Loucy (cell line): Measurements from ENCODE around the gene STRADB.

ENCODE experiments used
- H2AFZ ChIP-seq: fragments of 200-600 bp; sonication (generic); 2 replicates; pipeline ENCODE4 v1.6.0; 2016; ENCODE audit warnings: antibody characterized with exemption, mild to moderate bottlenecking, low read length, moderate library complexity
- H3F3A ChIP-seq: fragments of 200-600 bp; 2 replicates; pipeline ENCODE4 v1.6.0; 2016; ENCODE audit warnings: antibody characterized with exemption, low read depth, mild to moderate bottlenecking
- H3K27me3 ChIP-seq: fragments of 200-600 bp; sonication (generic); 2 replicates; pipeline ENCODE4 v1.6.1; 2014; ENCODE audit warnings: low read length, mild to moderate bottlenecking; ENCODE audit not compliant: insufficient read depth, poor library complexity, severe bottlenecking
- H3K36me3 ChIP-seq: fragments of 200-600 bp; sonication (generic); 2 replicates; pipeline ENCODE4 v1.6.1; 2016; ENCODE audit warnings: low read length; ENCODE audit not compliant: insufficient read depth
- H3K4me1 ChIP-seq: fragments of 200-600 bp; sonication (generic); 2 replicates; pipeline ENCODE4 v1.5.1; 2014; ENCODE audit warnings: low read length, mild to moderate bottlenecking; ENCODE audit not compliant: insufficient read depth, poor library complexity, severe bottlenecking
- H3K4me2 ChIP-seq: fragments of 200-600 bp; sonication (generic); 2 replicates; pipeline ENCODE4 v1.6.0; 2014; ENCODE audit warnings: antibody characterized with exemption, low read length, low read depth, mild to moderate bottlenecking; ENCODE audit not compliant: poor library complexity, severe bottlenecking
- H3K4me3 ChIP-seq: fragments of 200-600 bp; sonication (generic); 2 replicates; pipeline ENCODE4 v1.5.1; 2014; ENCODE audit warnings: low read length, mild to moderate bottlenecking, mixed read lengths; ENCODE audit not compliant: poor library complexity, severe bottlenecking
- H3K79me2 ChIP-seq: fragments of 200-600 bp; sonication (generic); 2 replicates; pipeline ENCODE4 v1.6.1; 2014; ENCODE audit warnings: low read length; ENCODE audit not compliant: insufficient read depth
- H3K9ac ChIP-seq: fragments of 200-600 bp; sonication (generic); 2 replicates; pipeline ENCODE4 v1.6.0; 2014; ENCODE audit warnings: mild to moderate bottlenecking, low read depth, low read length, moderate library complexity; ENCODE audit not compliant: poor library complexity, severe bottlenecking
- H3K9me2 ChIP-seq: fragments of 200-600 bp; sonication (generic); replicated peaks from 2 replicates; pipeline ENCODE4 v1.6.1; 2016; ENCODE audit warnings: low read depth, low read length, mixed read lengths
- H3K9me3 ChIP-seq: fragments of 200-600 bp; sonication (generic); 2 replicates; pipeline ENCODE4 v1.6.1; 2014; ENCODE audit warnings: mild to moderate bottlenecking, antibody characterized with exemption, low read length, low read depth; ENCODE audit not compliant: insufficient read depth
- H4K20me1 ChIP-seq: fragments of 200-600 bp; sonication (generic); 2 replicates; pipeline ENCODE4 v1.6.0; 2014; ENCODE audit warnings: antibody characterized with exemption, low read length, mild to moderate bottlenecking; ENCODE audit not compliant: insufficient read depth, poor library complexity, severe bottlenecking
- EZH2phosphoT487 ChIP-seq: fragments of 200-600 bp; IDR thresholded peaks from 2 replicates; pipeline ENCODE4 v1.6.1; 2018; ENCODE audit warnings: antibody characterized with exemption, mild to moderate bottlenecking, moderate library complexity, borderline replicate concordance
- TF ChIP-seq, protein P1 (sequence below): fragments of 200-600 bp; sonication (generic); conservative IDR thresholded peaks from 2 replicates; pipeline ENCODE4 v1.5.1; 2014; ENCODE audit warnings: mild to moderate bottlenecking, antibody characterized with exemption, low read length

STRADB gene

DNA sequence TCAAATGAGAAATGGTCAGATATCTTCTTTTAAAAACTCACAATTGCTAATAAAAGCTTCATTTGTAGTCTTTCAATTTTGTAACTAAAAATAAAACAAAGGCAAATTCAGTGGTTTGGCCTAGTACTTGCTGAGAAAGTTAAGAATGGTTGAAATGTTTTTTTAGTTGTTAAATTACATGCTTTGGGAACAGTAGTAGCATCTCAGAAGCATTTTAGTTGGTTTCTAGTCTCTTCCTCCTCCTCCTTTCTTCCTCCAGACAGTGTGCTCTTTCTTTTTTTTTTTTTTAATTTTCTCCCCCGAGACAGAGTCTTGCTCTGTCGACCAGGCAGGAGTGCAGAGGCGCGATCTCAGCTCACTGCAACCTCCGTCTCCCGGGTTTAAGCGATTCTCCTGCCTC, 10.1 kb upstream of the STRADB start:
- peaks cover 14% of the 10 kb centered on the region for H3K4me1 ChIP-seq
- H4K20me1 ChIP-seq = no peaks in the 10 kb centered on the region
- TF ChIP-seq, protein P1, sequence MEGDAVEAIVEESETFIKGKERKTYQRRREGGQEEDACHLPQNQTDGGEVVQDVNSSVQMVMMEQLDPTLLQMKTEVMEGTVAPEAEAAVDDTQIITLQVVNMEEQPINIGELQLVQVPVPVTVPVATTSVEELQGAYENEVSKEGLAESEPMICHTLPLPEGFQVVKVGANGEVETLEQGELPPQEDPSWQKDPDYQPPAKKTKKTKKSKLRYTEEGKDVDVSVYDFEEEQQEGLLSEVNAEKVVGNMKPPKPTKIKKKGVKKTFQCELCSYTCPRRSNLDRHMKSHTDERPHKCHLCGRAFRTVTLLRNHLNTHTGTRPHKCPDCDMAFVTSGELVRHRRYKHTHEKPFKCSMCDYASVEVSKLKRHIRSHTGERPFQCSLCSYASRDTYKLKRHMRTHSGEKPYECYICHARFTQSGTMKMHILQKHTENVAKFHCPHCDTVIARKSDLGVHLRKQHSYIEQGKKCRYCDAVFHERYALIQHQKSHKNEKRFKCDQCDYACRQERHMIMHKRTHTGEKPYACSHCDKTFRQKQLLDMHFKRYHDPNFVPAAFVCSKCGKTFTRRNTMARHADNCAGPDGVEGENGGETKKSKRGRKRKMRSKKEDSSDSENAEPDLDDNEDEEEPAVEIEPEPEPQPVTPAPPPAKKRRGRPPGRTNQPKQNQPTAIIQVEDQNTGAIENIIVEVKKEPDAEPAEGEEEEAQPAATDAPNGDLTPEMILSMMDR = no peak
- no peak for TF ChIP-seq EZH2phosphoT487
- peaks cover 2% of the 10 kb centered on the region; the same call in 1 of the 2 replicates for H3K79me2 ChIP-seq
- H2AFZ ChIP-seq = no peak overlapping the region
- H3K4me3 ChIP-seq = no peak overlapping the region
- H3K9me3 ChIP-seq = no peaks in the 10 kb centered on the region
- no peaks in the 10 kb centered on the region for H3K36me3 ChIP-seq
- H3K9me2 ChIP-seq = no peaks in the 10 kb centered on the region
- no peaks in the 10 kb centered on the region for H3K27me3 ChIP-seq
- H3F3A ChIP-seq = no peaks in the 10 kb centered on the region
- H3K4me2 ChIP-seq = no peak overlapping the region
- no peak overlapping the region for H3K9ac ChIP-seq

DNA sequence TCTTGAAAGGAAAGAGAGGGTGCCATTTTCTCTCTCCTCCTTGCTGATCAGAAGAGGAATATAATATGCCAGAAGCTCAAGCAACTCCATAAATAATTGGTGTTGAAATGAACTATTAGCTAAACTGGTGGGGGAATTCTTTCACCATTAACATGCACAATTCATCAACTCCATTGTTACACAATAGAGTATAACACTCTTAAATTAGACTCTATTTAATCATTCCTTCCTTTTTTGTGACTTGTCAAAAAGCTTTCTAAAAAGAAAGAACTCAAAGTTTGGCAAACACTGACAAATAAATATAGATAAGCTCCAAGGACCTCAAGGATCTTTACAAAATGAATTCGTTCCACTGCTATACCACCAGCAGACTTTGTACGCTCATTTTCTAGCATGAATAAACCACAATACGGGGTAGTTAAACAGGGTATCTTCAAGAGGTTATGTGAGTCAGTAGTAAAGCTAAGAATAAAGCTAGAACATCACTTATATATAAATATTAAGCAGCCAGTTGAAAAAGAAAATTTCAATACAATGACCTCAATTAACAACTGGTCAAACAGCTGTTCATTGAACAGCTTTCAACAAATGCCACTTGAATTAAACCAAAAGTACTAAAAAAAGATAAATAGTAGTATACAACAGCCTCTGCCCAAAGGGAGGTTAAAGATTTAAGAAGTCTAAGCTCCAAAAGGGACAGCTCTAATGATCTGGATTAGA, 6.6 kb upstream of the STRADB start:
- H4K20me1 ChIP-seq = no peaks in the 10 kb centered on the region
- no peak overlapping the region for H3K9ac ChIP-seq
- no peaks in the 10 kb centered on the region; the same call in 1 of the 2 replicates for H3F3A ChIP-seq
- no peaks in the 10 kb centered on the region for H3K9me3 ChIP-seq
- peaks cover 15% of the 10 kb centered on the region for H3K79me2 ChIP-seq
- no peaks in the 10 kb centered on the region for H3K36me3 ChIP-seq
- H3K4me2 ChIP-seq = no peak overlapping the region
- H3K4me1 ChIP-seq = peaks cover 41% of the 10 kb centered on the region
- TF ChIP-seq EZH2phosphoT487 = no peak
- TF ChIP-seq, protein P1 = no peak
- no peaks in the 10 kb centered on the region for H3K27me3 ChIP-seq
- no peak overlapping the region for H3K4me3 ChIP-seq
- H2AFZ ChIP-seq = no peak overlapping the region
- H3K9me2 ChIP-seq = no peaks in the 10 kb centered on the region

DNA sequence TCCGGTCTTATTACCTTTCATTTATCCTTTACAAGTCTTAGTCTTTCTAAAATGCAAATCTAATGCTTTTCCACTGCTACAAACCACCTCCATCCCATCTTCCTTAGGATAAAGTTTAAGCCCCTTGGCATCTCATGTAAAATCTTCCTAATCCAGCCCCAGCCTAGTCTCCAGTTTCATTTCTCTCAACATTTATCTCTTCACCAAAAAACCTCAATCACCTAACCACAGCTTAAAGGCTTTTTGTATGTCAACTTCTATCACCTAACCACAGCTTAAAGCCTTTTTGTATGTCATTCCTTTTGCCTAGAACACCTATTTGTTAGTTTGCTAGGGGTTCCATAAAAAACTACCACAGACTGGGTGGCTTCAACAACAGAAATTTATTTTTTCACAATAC, 4.5 kb upstream of the STRADB start:
- H3K4me3 ChIP-seq = no peak overlapping the region
- no peaks in the 10 kb centered on the region for H3K9me2 ChIP-seq
- H3K36me3 ChIP-seq = no peaks in the 10 kb centered on the region
- H3K79me2 ChIP-seq = peaks cover 26% of the 10 kb centered on the region
- no peak overlapping the region for H2AFZ ChIP-seq
- peaks cover 48% of the 10 kb centered on the region for H3K4me1 ChIP-seq
- no peaks in the 10 kb centered on the region; the same call in 1 of the 2 replicates for H3F3A ChIP-seq
- no peaks in the 10 kb centered on the region for H4K20me1 ChIP-seq
- H3K27me3 ChIP-seq = no peaks in the 10 kb centered on the region
- no peaks in the 10 kb centered on the region for H3K9me3 ChIP-seq
- TF ChIP-seq EZH2phosphoT487 = no peak
- TF ChIP-seq, protein P1 = no peak
- peak overlapping the region; percentile 38 for H3K4me2 ChIP-seq
- no peak overlapping the region for H3K9ac ChIP-seq
